HG03469 (cell line): ENCODE results near the gene SLC24A4.
"Not testable (repeated sequence)": the region's sequence is repeated elsewhere in the genome, so short reads cannot be mapped to it uniquely, and the experiment has no call there.

Source experiments
- ATAC-seq: cut with Tn5 transposase; IDR thresholded peaks from one replicate; pipeline ENCODE4 v1.9.1; 2021; ENCODE audit warnings: mild to moderate bottlenecking, moderate library complexity, moderate number of reproducible peaks; ENCODE audit not compliant: unreplicated experiment

The SLC24A4 gene

DNA sequence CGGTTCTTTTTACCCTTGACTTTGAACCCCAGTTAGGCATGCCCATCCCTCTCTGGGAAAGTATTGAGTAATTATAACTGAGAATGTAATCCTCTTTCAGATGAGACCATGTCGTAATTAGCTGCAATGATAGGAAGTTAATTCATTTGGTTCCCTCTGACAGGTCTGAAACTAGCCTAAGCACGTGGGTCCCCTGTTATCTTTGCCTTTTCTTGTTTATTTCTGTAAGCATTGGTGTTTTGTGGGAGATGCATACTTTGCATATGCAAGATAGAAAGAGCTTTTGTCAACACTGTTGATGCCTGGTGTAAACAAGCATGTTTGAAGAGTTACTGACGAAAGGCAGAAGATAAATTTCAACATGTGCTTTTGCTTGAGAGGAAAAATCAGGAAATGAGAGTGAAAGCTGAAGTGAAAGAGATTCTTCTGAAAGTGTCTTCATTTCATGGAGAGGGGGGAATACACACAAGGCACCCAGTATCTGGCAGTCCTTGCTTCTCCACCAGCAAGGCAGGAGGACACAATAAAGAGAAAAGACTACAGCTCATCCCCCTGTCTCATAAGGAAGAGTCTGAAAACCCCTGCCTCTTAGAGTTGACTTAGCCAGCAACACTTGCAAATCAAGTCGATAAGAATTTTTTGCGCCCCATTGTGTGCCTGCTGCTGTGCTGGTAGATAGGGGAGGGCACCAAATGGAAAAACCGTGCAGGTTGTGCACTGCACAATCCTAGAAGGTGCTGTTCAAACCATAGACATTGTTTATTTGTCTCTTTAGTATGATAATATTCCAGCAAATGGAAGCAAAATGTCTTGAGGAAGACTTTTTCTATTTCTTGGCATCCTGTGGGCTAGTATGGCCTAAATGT lies 77.8 kb downstream of the SLC24A4 start:
- ATAC-seq = peak; percentile 71

DNA sequence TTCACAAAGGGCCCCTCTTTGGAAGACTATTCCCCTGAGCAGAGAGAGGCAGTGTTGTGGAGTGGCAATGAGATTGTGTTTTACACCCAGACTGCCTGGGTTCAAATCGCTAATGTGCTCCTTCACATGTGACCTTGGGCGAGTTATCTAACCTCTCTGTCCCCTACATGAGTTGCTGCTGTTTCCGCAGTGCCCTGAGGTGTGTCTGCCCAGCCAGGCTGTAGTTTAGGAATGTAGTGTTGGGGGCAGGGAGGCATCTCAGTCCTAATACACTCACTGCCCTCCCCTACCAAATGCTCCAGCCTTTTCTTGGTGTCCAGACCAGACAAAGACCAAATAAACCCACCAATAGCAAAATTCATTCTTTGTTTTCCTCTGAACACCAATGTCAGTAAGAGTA lies 78.6 kb downstream of the SLC24A4 start:
- ATAC-seq = no peak

DNA sequence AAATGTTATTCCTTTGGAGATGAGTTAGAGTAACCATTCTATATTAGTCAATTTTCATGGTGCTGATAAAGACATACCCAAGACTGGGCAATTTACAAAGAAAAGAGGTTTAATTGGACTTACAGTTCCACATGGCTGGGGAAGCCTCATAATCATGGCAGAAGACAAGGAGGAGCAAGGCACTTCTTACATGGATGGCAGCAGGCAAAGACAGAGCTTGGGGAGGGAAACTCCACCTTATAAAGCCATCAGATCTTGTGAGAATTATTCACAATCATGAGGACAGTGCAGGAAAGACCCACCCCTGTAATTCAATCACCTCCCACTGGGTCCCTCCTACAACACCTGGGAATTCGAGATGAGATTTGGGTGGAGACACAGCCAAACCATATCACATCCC lies 79.5 kb downstream of the SLC24A4 start:
- ATAC-seq = not testable (repeated sequence)

DNA sequence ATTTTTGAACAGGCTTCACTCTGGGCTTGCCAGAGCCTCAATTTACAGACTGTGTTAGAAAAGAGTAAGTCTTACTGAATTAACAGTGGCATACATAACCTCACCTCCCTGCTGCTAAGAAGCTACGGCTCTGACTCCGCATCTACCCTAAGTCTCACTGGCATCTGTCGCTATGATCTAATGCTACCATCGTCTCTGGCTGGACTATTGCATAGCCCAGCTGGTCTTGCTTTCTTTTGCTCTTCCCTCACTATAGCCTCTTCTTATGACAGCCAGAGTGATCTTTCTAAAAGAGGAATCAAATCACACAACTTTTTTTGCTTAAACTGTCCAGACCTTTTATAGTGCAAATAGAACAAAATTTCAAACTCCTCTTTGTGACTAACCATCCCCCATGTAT lies 81.1 kb downstream of the SLC24A4 start:
- ATAC-seq = no peak

DNA sequence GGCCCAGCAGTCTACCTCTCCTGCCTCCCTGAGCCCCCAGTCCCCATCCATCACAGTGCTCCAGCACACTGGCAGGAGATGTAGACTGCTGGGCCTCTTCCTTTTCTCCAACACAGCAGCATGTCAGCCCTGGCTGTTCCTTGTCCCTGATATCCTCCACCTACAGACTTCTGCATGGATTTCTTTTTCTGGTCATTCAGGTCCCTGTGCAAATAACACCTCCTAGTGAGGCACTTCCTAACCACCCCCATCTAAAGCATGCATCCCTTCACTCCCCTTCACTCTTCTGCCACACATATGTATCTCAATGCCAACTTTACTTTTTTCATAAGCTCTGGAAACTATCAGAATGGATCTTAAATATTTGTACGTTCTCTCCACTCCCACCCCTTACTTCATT lies 81.5 kb downstream of the SLC24A4 start:
- ATAC-seq = no peak

DNA sequence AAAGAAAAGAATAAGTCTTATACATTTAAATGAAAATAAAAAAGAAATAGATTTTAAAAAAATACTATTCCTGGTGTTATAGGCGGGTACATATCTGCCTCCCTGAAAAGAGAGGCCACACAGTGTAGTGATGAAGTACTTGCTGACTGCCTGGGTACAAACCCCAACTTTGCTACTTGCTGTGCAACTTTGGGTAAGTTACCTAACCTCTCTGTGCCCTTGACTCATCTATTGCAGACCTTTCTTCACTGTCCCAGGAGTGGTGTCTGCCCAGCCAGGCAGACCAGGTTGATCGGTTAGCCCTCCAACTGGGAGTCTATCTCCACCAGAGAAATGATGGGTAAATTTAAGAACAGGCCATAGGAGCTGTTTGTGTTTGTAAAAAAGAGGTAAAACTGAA lies 82.0 kb downstream of the SLC24A4 start:
- no peak for ATAC-seq

DNA sequence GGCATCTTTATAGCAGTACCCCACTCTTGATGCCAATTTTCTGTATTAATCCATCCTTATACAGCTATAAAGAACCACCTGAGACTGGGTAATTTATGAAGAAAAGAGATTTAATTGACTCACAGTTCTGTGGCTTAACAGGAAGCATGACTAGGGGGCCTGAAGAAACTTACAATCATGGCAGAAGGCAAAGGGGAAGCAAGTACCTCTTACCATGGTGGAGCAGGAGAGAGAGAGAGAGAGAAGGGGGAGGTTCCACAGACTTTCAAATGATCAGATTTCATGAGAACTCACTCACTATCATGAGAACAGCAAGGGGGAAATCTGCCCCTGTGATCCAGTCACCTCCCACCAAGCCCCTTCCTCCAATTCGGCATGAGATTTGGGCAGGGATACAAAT lies 84.4 kb downstream of the SLC24A4 start:
- no peak for ATAC-seq

DNA sequence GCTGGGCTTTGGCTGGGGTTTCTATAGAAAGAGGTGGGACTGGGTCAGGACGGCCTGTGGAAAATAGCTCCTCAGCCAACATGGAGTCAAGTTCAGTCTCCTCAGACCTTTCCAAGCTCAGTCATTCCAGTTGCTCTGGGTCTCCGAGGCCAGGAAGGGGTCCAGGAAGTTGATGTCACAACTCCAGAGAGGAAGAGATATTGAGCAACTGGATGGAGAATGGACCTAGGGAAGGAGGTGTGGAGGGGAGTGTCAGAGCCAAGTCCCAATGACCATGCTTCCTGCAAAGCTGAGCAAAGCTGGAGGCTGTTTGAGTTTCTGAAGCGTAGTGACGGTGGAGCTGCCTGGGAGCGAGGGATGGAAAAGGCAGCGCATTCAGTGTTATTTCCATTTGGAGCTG lies 86.1 kb downstream of the SLC24A4 start:
- ATAC-seq = no peak

DNA sequence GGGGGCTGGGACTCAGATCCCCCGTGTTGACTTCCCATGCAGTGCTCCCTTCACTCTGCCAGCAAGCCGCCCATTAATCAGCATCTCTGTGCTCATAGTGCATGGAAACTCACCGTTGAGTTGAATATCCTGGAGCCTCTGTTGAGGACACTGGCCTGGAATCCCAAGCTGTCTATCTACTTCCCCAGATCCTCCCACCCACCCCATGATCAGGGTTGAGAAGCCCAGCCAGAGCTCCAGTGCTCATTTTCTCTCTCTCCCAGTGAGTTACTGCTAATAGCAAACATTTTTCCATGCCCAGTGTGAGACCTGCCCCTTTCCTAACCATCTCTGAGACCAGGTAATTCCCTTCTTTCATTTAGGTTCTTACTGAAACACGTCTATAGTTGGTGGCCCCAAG lies 88.2 kb downstream of the SLC24A4 start:
- ATAC-seq = no peak

DNA sequence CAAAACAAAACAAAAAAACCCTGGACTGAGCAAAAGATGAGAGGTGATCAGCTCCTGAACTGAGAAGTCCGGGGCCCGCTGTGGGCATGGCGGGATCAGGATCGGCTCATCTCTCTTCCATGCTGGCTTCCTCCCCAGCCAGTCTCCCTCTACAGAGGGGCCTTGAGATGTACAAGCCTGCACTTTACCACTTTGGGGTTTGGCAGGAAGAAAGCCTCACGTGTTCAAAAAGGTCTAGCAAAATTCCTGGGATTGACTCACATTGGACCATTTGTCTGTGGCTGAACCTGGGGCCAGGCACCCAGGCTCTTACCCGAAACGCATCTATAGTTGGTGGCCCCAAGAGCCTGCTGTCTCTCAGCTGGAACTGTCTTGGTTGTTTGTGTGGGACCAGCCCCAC lies 89.0 kb downstream of the SLC24A4 start:
- ATAC-seq = no peak

DNA sequence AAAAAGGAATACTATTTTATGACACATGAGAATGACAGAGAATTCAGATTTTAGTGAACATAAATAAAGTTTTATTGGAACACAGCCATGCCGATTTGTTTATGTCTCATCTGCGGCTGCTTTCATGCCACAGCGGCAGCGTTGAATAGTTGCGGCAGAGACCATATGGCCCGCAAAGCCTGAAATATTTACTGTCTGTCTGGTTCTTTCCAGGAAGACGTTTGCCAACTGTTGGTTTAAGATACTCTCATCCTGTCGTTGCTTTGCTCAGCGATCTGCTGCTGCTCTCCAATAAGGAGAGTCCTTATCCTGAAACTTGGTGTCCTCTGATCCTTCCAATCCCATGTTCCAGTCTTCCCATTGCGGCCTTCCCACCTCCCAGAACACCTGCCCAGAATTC lies 89.9 kb downstream of the SLC24A4 start:
- no peak for ATAC-seq

DNA sequence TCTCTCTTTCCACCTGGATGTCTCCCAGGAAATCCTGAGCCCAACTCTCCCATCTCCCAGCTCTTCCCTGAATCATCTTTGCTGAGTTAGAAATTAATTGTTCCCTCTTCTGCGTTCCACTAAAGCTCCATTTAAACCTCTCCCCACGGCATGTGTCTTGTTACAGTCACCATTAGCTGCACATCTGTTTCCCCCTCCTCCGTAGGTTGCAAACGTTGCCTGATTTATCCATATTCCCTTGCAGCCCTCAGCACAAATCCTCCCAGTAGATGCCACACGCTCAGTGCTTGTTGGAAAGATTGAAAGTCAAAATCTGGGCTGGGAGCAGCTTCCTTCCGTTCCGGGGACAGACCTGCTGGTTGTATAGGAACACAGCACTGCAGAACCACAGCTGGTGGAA lies 90.4 kb downstream of the SLC24A4 start:
- ATAC-seq = no peak

DNA sequence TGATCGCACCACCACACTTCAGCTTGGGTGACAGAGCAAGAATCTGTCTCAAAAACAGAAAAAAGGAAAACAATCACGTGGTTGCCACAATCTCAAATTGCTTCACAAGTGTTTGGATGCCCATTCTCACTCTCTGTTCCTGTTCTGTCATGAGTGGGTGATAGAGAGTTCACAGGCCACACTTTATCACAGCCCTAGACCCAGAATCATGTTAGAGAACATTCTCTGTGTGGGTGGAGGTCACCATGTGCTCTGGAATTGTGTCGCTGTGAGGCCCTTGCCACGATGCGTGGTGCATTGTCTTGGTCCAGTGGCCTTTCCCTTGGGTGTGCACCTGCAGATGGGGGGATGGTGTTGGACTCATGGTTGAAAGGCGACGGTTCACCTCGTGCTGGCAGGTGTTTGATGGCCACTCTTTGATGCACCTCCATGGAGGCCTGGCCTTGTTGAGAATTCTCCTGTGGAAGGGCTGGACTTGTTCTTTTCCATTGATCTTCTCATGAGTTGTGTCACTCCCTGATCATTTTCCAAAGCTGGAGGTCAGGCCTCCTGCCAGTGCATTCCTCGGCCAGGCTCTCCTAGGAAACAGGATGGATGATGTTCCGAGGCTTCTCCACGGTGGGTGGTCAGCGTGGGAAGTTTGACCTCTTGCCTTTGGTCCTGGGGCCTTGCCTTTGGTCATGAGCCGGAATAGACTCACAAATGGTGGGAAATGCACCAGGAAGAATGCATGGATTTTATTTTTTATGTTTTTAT lies 91.9 kb downstream of the SLC24A4 start:
- ATAC-seq = no peak

DNA sequence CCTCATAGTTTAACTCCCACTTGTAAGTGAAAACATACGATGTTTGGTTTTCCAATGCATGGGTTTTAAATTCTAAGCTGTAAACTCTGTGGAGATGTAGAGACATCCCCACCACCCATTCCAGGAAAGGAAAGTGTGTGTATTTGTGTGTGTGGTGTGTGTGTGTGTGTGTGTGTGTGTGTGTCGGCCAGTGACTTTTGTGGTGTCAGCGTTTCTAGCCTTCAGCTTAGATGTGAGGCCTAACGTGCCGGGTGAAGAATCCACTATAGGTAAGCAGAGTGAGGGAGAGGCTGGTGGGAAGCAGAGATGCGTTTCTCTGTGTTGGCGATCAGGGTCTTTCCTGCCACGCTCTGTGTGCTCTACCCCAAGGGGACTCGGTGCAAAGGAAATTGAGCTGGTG lies 93.0 kb downstream of the SLC24A4 start:
- ATAC-seq = no peak

DNA sequence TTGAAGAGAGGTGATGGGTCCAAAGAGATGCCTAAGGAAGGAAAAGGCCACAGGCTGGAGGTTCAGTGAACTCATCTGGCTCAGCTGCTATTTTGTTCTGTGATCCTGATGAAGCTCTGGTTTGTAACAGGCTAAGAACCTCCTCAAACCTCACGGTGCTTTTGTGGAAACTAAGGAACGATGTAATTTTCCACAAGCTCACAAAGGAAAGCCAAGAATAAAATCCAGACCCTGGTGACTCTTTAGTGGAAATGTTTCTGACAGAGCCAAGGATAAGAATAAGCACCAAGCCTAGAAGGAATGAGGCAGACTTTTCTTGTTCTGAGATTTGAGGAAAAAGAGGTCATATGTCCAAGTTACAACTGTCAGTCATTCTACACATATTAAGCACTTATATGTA lies 93.6 kb downstream of the SLC24A4 start:
- no peak for ATAC-seq

DNA sequence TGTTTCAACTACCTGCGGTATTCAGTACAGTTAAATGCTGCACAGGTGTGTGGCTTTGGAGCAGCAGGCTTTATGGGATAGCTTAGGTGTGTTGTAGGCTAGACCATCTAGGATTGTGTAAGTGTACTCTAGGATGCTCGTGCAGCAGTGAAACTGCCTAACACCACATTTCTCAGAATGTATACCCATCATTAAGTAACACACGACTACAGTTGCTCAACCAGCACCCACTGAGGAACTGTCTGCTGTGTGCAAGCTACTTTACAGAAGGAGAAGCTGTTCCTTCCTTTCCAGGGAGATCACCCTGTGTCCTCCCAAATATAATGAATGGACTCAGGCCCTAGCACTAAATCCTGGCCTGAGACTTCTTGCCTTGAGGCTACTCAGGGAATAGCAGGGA lies 94.8 kb downstream of the SLC24A4 start:
- ATAC-seq = no peak

DNA sequence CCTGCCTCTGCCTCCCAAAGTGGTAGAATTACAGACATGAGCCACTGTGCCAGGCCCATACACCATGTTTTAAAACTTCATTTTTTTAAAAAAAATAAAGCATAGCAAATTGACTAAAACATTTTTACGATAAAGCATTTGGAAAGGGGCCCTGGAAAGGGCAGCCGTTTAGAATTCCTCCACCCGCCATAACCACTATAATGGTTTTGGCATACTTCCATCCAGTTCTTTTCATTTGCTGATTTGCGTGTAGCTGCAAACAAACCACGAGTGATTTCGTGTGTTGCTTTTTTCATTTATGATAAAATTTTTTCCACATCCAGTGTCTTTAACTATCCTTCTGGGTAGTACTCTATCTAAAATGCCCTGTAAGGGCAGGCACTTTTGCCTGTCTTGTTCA lies 98.8 kb downstream of the SLC24A4 start:
- ATAC-seq = no peak

DNA sequence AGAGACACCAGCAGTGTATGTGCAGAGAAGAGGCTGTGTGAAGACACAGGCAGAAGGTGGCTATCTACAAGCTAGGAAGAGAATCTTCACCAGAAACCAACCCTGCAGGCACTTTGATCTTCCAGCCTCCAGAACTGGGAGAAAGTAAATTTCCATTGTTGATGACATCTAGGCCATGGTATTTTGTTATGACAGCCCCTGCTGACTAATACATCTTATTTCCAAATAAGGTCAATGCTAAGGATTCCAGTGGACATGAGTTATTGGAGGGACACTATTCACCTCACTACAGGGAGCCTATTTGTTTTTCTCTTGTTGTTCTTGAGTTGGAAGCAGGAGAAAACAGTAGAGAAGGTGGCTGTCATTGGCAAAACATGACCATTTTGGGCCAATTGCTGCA lies 102.1 kb downstream of the SLC24A4 start:
- ATAC-seq = no peak

DNA sequence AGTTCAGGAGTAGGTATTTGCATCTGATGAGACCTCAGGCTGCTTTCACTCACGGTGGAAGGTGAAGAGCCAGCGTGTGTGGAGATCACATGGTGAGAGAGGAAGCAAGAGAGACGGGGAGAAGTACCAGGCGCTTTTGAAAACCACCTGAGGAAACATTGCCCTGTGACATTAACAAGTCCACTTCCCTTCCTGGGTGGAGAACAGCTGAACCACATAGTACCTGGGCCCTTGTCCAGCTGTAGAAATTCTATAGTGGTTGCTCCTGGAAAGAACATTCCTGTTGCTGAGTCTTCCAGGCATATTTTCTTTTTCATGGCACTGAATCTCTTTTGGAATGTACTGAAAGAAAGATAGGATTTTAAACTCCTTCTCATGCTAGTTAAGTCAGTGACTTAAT lies 103.3 kb downstream of the SLC24A4 start:
- ATAC-seq = no peak

DNA sequence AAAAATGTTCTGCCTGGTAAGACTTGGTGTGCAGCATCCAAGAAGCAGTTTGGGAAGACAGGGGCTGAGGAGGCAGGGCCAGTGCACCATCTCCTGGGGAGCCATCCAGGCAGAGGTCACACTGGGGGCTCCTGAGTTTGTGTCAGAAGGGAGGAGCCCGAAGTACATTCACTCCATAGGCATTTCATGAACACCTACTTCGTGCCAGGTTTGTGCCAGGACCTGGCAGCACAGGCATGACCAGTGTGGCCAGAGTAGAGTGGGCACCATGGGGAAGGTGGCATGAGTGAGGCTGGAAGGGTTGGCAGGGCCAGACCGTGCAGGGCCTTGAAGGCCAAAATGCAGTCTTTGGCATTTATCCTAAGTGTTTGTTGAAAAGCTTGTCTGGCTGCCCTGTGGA lies 104.1 kb downstream of the SLC24A4 start:
- ATAC-seq = no peak

DNA sequence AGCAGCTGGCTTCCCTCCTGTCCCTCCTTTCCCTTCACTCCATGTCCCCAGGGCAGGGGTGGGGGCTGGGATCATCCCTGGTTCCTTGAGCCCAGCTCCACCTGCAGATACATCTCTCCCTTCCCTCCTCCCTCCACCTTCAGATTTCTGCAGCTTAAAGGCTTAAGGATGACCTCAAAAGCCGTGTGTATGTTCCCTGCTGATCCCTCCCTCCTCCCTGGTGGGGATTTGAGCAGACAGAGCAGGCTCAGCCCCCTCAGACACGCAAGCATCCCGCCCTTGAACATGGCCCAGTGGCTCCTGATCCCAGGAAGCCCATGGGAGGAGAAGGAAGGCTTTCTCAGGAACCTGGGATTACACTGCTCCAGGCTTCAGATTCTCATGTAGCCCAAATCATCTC lies 107.7 kb downstream of the SLC24A4 start:
- ATAC-seq = no peak

DNA sequence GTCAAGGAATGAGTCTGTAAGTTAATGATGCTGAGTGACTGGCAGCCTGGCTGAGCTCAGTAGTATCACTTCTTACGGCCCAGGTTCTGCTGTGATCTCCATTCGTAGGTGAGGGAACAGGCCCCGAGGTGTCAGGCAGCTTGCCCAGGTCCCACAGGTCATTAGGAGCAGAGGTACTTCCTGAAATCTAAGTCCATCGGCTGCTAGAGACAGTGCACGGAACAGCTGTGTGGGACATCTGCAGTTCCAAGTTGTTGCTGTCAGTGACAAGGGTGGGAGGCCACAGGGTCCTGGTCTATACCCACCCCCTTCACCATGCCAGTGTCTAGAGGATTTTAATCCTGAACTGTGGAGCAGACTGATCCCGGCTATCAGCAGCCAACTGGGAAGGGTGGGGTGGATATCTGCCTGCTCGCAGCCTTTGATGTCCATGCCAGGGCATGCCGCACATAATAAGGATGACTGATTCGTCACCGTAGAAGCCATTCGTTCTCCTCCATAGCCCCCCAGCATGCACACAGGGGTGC lies 108.3 kb downstream of the SLC24A4 start:
- no peak for ATAC-seq
